ENCODE data around the gene LRCH3.
"Not testable (repeated sequence)": the region's sequence is repeated elsewhere in the genome, so short reads cannot be mapped to it uniquely, and the experiment has no call there.

LRCH3 gene

DNA sequence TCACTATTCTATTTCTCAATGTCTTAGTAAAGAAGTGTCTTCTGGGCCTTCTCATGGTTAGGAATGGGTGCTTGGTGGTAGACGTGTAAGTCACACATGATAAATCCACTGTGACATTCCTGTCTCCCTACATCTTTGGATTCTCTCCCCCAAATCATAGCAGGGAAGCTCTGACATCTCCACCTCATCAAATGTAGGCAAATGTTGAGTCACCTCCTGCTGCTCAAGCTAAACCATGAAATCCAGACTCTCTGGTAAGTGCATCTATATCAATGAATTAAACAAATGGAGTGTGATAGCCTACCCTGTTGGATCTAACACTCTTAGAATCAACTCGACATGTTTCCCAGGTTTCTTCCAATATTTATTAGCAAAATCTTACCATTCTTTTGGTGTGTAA is 116.1 kb downstream of the LRCH3 start:
- TF ChIP-seq, protein P1, sequence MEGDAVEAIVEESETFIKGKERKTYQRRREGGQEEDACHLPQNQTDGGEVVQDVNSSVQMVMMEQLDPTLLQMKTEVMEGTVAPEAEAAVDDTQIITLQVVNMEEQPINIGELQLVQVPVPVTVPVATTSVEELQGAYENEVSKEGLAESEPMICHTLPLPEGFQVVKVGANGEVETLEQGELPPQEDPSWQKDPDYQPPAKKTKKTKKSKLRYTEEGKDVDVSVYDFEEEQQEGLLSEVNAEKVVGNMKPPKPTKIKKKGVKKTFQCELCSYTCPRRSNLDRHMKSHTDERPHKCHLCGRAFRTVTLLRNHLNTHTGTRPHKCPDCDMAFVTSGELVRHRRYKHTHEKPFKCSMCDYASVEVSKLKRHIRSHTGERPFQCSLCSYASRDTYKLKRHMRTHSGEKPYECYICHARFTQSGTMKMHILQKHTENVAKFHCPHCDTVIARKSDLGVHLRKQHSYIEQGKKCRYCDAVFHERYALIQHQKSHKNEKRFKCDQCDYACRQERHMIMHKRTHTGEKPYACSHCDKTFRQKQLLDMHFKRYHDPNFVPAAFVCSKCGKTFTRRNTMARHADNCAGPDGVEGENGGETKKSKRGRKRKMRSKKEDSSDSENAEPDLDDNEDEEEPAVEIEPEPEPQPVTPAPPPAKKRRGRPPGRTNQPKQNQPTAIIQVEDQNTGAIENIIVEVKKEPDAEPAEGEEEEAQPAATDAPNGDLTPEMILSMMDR (conservative IDR thresholded peaks at IDR 0.05; ENCODE audit: low read depth, low read length), result no peak
- Histone ChIP-seq H3K4me2 (no peak overlapping the region), H3K79me2 (ENCODE audit: insufficient read depth, low read depth) (no peaks in the 10 kb centered on the region)

DNA sequence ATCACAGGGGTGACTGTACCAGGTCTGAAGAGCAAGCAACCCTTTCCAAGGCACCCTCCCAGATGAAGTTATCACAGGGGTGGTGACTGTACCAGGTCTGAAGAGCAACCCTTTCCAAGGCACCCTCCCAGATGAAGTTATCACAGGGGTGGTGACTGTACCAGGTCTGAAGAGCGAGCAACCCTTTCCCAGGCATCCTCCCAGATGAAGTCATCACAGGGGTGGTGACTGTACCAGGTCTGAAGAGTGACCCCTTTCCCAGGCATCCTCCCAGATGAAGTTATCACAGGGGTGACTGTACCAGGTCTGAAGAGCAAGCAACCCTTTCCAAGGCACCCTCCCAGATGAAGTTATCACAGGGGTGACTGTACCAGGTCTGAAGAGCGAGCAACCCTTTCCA is 117.5 kb downstream of the LRCH3 start:
- not testable (repeated sequence) for H3K36me3 ChIP-seq (ENCODE audit: insufficient read depth); H4K20me1 ChIP-seq (ENCODE audit: insufficient read depth)

More for the DNA sequence above, 116.1 kb downstream of the LRCH3 start:
- H3K4me3 ChIP-seq (IDR thresholded peaks at IDR 0.05; ENCODE audit: insufficient read depth, low read depth, low read length), result no peak overlapping the region
- peaks cover 9% of the 10 kb centered on the region for H3K4me1 ChIP-seq (ENCODE audit: low read depth, poor library complexity, severe bottlenecking)
- H3K27ac ChIP-seq, result no peak overlapping the region
- no peak overlapping the region for H3K9ac ChIP-seq
- no peaks in the 10 kb centered on the region for H4K20me1 ChIP-seq (ENCODE audit: insufficient read depth)
- H3K36me3 ChIP-seq (ENCODE audit: insufficient read depth), result no peaks in the 10 kb centered on the region
- H2AFZ ChIP-seq (ENCODE audit: low read depth), result no peak overlapping the region
- H3K27me3 ChIP-seq (ENCODE audit: insufficient read depth, low read depth), result no peaks in the 10 kb centered on the region

GRCh38 chr3:197908957-197909701 is 118.1 kb downstream of the LRCH3 start:
- H4K20me1 ChIP-seq (ENCODE audit: insufficient read depth), result no peaks in the 10 kb centered on the region
- H3K27me3 ChIP-seq (ENCODE audit: insufficient read depth, low read depth), result no peaks in the 10 kb centered on the region
- no peaks in the 10 kb centered on the region for H3K79me2 ChIP-seq (ENCODE audit: insufficient read depth, low read depth)
- TF ChIP-seq, protein P1 (conservative IDR thresholded peaks at IDR 0.05; ENCODE audit: low read depth, low read length), result no peak
- H3K4me2 ChIP-seq, result no peak overlapping the region
- H3K4me3 ChIP-seq (IDR thresholded peaks at IDR 0.05; ENCODE audit: insufficient read depth, low read depth, low read length), result no peak overlapping the region
- peaks cover 9% of the 10 kb centered on the region for H3K4me1 ChIP-seq (ENCODE audit: low read depth, poor library complexity, severe bottlenecking)
- H3K36me3 ChIP-seq (ENCODE audit: insufficient read depth), result no peaks in the 10 kb centered on the region
- H3K27ac ChIP-seq, result no peak overlapping the region
- H3K9ac ChIP-seq, result no peak overlapping the region
- no peak overlapping the region for H2AFZ ChIP-seq (ENCODE audit: low read depth)

More for the DNA sequence above, 117.5 kb downstream of the LRCH3 start:
- not testable (repeated sequence) for H3K4me1 ChIP-seq (ENCODE audit: low read depth, poor library complexity, severe bottlenecking); H3K9ac ChIP-seq; H3K4me2 ChIP-seq; H3K27ac ChIP-seq; H3K27me3 ChIP-seq (ENCODE audit: insufficient read depth, low read depth); H3K4me3 ChIP-seq (IDR thresholded peaks at IDR 0.05; ENCODE audit: insufficient read depth, low read depth, low read length); H2AFZ ChIP-seq (ENCODE audit: low read depth); H3K79me2 ChIP-seq (ENCODE audit: insufficient read depth, low read depth)

- no peaks in the 10 kb centered on the region for H3K27me3 ChIP-seq (ENCODE audit: insufficient read depth, low read depth)
- no peak overlapping the region for H2AFZ ChIP-seq (ENCODE audit: low read depth)
- H3K36me3 ChIP-seq (ENCODE audit: insufficient read depth), result no peaks in the 10 kb centered on the region
- H3K9ac ChIP-seq, result no peak overlapping the region
- no peak overlapping the region for H3K4me3 ChIP-seq (IDR thresholded peaks at IDR 0.05; ENCODE audit: insufficient read depth, low read depth, low read length)
- no peaks in the 10 kb centered on the region for H3K4me1 ChIP-seq (ENCODE audit: low read depth, poor library complexity, severe bottlenecking)
- no peak overlapping the region for H3K4me2 ChIP-seq
- no peak overlapping the region for H3K27ac ChIP-seq
- TF ChIP-seq, protein P1 (conservative IDR thresholded peaks at IDR 0.05; ENCODE audit: low read depth, low read length), result no peak
- H4K20me1 ChIP-seq (ENCODE audit: insufficient read depth), result no peaks in the 10 kb centered on the region
- H3K79me2 ChIP-seq (ENCODE audit: insufficient read depth, low read depth), result no peaks in the 10 kb centered on the region
These were observed 121.9 kb downstream of the LRCH3 start for GRCh38 chr3:197912741-197913476.

Data from KMS-11 (cell line).